GM19397 (cell line): Measurements from ENCODE around the gene KY.

Source experiments
- ATAC-seq: cut with Tn5 transposase; IDR thresholded peaks from one replicate; pipeline ENCODE4 v1.9.1; 2021; ENCODE audit warnings: mild to moderate bottlenecking, moderate library complexity; ENCODE audit not compliant: unreplicated experiment

Gene KY

DNA sequence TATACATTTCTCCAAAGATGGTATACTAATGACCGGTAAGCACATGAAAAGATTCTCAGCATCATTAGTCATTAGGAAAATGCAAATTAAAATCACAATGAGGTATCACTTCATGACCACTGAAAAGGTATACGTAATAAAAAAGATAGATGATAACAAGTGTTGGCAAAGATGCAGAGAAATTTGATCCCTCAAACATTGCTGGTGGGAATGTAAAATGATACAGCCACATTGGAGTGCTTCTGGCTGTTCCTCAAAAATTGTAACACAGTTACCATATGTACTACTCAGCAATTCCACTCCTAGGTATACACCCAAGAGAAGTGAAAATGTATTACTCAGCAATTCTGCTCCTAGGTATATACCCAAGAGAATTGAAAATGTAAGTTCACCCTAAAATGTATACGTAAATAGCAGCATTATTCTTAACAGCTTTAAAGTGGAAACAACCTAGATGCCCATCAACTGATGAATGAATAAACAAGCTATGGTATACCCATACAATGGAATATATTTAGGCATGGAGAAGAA is 25.0 kb upstream of the KY start:
- no peak for ATAC-seq

DNA sequence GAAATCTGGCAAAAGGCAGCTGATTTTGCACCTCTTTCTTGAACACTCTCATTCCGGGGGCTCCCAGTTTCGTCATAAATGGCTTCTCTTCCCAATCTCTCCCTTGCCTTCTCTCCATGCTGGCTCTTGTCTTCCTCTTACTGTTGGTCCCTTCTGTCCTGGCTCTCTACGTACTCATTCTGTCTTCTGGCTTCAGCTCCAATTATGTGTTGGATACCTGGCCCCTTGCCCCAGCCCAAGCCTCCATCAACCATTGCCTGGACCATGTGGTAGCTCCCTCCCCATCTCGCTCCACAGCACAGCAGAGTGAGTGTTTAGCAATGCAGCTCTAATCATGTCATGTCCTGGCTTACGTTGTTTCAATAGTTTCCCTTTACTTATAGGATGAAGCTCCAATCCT is 21.7 kb upstream of the KY start:
- no peak for ATAC-seq

DNA sequence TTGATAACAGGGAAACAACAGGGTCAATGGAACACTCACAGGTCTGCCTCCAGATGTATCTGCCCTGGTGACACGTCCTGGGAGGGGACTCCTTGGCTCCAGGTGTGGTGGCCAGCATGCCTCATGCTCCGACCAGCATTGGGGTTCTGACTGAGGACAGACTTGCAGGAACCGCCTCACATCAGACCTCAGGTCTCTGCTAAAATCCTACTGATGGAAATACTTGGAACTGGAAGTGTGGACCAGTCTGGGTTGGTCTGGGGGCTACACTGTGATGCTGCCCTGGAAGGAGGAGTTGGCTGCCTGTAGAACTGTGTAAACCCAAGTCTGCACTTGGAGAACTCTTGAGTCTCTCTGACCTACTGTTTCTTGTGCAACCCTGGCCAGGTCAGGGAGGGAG is 17.1 kb upstream of the KY start:
- ATAC-seq, result no peak

- no peak for ATAC-seq
Observed at GRCh38 chr3:134667406-134667805, 16.6 kb upstream of the KY start.

DNA sequence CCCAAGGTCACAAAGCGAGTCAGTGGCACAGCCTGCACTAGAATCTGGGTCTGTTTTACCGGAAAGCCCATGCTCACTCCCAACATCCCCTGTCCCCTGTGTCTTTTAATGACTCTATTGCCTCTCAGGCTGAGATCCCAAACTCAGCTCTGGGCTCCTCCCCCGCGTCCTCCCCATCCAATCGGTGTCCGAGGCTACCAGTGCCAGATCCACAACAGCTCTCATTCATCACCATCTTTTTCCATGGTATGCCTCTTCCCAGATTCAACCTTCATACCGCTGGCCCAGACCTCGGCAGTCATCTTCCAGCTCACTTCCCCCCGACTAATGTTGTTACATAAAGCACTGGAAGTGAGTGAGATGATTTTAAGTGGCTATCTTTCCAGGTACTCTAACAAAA is 16.1 kb upstream of the KY start:
- ATAC-seq, result no peak

GRCh38 chr3:134666466-134666865 is 15.6 kb upstream of the KY start:
- ATAC-seq, result no peak

- ATAC-seq, result no peak
Observed at GRCh38 chr3:134666052-134666451, 15.2 kb upstream of the KY start.

GRCh38 chr3:134665243-134665642 is 14.4 kb upstream of the KY start:
- no peak for ATAC-seq

- ATAC-seq, result no peak
Observed at GRCh38 chr3:134663721-134664456, 13.1 kb upstream of the KY start.

DNA sequence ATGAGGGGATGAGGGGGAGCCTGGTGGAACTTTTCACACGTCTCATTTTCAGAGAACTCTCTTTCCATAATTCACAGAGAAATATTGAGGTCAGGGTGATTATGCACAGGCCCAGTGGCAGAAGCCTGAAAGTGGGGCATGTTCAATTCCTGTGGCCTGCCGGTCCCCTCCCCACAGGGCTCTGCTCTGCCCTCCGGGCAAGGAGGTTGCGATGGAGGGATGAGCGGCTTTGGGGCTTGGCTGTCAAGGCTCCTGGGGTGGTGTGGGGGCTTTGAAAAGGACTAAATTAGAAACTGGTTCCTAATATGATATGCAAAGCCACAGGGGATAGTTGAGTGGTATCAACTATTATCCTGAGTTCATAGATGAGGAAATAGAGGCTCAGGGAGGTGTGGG is 9.2 kb upstream of the KY start:
- ATAC-seq, result no peak

DNA sequence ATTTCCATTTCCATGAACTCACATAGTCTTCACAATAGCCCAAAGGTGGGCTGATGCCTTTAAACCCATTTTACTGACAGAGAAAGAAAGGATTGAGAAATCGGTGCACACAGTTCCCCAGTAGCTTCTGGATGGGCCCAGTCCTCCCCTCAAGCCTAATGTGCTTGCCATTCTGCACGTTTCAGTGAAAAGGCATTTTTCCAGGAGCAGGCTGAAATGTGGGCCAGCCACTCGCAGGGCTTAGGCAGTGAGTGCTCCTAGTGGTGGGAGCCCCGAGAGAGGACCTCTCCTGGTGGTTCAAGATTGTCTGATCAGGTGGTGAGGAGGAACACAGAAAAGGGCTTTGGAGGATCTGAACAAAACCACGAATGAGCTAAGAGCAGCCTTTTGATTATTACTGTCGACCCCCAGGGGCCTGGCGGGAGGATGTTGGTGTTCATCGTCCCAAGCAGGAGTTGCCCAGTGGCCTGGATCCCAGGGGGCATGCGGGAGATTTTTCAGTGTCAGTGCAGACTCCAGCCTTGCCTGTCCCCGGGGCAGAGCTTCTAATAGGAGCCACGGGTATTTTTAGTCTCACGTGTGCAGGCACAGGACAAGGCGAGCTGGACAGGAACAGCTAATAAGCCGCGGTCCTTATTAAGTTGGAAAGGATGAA is 8.7 kb upstream of the KY start:
- ATAC-seq, result no peak

DNA sequence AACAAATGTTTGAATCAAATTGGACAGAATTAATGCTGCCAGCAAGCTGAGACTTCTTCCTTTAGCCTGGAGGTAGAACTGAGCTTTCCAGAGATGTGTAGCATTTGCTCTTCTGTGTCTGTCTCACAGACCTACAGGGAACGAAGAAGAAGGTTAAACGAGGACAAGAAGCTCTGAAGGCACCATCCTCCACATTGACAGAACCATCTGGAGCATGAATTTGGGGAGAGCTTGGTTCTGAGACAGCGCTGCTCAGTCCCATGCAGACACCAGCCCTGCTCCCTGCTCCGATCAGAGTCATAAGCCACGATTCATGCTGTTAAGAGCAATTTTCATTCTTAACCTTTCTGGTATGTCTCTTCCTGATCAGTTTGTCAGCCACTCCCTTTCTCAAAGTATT is 7.7 kb upstream of the KY start:
- no peak for ATAC-seq

DNA sequence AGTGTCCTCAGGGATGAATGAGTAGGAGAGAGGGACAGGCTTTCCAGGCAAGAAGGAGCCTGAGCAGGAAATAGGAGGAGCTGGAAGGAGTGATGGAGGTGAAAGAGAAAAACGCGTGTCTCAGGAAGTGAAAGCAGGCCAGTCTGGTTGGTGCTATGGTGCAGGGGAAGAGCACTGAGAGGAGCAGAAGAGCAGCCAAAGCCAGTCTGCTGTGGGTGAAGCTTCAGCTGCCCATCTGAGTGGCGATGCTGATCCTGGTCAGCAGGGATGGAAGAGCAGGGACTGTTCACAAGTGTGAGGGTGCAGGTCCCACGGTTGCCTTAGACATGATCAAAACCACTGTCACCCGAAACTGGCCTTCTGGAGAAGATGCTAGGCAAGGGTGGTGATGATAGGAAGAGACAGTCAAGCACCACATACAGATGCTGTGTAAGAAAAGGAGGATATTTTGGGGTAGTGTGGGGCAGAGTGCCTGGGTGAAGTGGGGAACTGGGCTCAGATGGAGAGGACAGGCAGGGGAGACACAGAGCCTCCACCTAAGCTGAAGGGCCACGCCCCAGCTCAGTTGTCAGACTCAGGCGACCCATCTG is 5.5 kb upstream of the KY start:
- no peak for ATAC-seq

DNA sequence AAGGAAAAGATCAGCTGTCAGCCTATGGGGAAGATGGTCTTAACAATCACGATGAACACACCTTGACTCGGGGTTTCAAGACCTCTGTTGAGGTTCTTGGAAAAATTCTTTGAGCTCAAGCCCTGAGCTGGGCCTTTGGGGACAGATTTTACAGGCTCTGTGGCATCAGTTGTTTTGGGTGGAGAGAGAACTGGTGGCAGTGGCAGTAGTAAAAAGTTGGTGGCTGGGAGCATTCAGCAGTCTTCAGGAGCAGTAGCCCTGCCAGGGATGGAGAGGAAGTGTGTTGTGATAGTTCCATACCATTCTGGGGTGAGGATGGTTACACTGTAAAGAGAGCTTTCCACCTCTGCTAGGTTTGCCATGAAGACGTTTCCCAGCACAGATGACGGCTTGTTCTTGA is 4.9 kb upstream of the KY start:
- ATAC-seq, result no peak

DNA sequence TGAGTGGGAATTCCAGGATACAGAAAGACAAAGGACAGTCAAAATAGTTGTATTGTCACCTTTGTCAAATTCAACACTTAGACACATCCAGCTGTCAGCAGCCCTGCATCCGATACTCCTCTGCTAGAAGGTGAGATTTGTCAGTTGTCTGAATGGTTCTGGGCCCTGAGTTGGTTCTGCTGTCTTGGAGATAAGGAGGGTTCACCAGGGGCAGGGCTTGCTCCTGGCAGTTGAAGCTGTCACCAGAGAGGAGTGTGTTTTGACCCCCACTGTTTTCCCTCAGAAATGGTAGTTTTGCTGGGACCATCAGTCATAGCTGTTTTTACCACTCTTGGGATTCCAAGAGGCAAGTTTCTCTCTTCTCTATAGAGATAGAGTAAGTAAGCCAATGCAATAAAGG is 3.2 kb upstream of the KY start:
- no peak for ATAC-seq

DNA sequence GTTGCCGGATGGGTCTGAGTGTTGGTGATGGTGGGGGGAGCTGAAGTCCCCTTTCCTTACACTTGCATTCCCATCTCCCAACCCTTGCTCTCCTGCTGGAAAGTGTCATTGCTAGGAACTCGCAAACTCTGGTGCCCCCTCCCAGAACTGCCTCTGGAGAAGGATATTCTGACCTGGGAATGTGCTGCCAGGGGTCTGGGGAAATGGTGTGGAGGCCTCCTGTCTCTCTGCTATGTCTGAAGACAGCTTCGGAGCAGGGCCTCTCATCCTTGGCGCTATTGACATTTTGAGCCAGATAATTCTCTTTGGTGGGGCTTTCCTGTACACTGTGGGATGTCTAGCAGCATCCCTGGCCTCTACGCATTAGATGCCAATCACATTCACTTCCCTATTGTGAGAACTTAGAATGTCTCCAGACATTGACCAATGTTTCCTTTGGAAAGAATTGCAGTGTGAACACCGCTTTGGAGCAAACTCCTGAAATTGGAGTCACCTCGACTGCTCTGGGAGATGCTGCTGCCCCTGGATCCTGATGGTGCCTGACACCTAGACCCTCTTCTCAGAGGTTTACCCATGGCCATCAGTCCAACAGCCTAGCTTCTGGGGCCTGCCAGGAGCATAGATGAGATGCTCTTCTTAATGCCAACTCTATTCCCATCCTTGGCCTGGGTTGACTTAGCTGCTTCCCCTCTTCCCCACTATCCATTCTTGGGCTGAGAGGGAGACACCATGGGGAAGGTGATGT is 2.2 kb upstream of the KY start:
- ATAC-seq, result no peak

- ATAC-seq, result no peak
Observed at GRCh38 chr3:134652409-134652831, 1.6 kb upstream of the KY start.

- ATAC-seq, result no peak
Observed at GRCh38 chr3:134651347-134652041, 672 bp upstream of the KY start.

GRCh38 chr3:134649106-134649705 is 1.6 kb downstream of the KY start:
- no peak for ATAC-seq
